ENCODE data around the gene HLCS.
"Not testable (repeated sequence)": the region's sequence is repeated elsewhere in the genome, so short reads cannot be mapped to it uniquely, and the experiment has no call there.

The HLCS gene

DNA sequence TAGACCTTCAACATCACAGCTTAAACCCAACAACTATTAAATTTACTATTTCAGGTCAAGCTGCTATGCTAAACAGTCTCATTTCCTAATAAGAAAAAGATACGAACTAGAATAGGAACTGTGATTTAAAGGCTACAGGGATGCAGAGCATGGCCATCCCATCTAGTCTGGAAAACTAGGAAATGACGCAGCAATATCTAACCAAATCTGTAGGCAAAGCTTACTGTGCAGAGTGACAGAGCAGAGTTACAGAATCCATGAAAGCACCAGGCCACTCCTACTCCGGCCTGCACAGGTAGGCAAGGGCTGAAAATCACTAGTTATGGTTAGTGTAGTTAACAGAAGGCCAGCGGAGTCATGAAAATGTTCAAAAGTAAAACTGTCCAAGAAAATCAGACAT lies 2.1 kb downstream of the HLCS start:
- DNase-seq: no peak
- intact Hi-C loops (cut with DNase I; ENCODE audit: low total_unique reads): no loop called here
- H3K9me3 ChIP-seq: no peaks in the 10 kb centered on the region
- no peak overlapping the region for H3K4me3 ChIP-seq
- TF ChIP-seq, protein P1, sequence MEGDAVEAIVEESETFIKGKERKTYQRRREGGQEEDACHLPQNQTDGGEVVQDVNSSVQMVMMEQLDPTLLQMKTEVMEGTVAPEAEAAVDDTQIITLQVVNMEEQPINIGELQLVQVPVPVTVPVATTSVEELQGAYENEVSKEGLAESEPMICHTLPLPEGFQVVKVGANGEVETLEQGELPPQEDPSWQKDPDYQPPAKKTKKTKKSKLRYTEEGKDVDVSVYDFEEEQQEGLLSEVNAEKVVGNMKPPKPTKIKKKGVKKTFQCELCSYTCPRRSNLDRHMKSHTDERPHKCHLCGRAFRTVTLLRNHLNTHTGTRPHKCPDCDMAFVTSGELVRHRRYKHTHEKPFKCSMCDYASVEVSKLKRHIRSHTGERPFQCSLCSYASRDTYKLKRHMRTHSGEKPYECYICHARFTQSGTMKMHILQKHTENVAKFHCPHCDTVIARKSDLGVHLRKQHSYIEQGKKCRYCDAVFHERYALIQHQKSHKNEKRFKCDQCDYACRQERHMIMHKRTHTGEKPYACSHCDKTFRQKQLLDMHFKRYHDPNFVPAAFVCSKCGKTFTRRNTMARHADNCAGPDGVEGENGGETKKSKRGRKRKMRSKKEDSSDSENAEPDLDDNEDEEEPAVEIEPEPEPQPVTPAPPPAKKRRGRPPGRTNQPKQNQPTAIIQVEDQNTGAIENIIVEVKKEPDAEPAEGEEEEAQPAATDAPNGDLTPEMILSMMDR (IDR thresholded peaks at IDR 0.05): no peak
- no peak overlapping the region for H3K27ac ChIP-seq
- no peaks in the 10 kb centered on the region for H3K27me3 ChIP-seq
- H3K36me3 ChIP-seq: peaks cover 4 to 25% (median 18%) of the 10 kb centered on the region in 3 donors
- H3K4me1 ChIP-seq: peaks cover 0 to 20% (median 11%) of the 10 kb centered on the region in 4 donors

DNA sequence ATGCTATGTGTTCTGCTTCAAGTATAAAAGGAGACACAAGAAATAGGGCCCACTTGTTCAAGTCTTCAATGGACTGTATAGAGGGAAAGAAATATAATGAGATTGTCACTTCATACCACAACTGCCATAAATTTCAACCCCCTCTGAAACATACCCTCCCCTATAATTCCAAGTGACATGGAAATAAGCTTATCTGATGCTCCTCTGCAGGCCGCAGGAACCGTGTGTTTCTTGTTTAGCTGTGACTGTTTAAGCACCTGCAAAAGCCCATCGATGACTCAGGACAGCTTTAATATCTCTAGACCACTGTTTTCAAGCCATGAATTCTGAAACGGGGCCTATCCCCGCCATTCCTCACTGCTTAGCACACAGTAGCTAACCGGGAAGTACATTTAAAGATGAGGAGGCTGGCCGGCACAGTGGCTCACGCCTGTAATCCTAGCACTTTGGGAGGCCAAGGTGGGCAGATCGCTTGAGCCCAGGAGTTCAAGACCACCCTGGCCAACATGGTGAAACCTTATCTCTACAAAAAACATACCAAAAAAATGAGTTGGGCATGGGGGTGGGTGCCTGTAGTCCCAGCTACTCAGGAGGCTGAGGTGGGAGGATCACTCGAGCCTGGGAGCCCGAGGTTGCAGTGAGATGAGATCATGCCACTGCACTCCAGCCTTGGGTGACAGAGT lies 4.2 kb downstream of the HLCS start:
- Histone ChIP-seq H3K27me3 (no peaks in the 10 kb centered on the region), H3K4me3 (no peak overlapping the region), H3K4me1 (peaks cover 0 to 17% (median 9%) of the 10 kb centered on the region in 4 donors), H3K9me3 (no peaks in the 10 kb centered on the region), H3K27ac (no peak overlapping the region), H3K36me3 (peaks cover 4 to 38% (median 23%) of the 10 kb centered on the region in 3 donors)
- no peak for DNase-seq
- intact Hi-C loops (cut with DNase I; ENCODE audit: low total_unique reads): no loop called here
- TF ChIP-seq, protein P1 (IDR thresholded peaks at IDR 0.05): no peak

DNA sequence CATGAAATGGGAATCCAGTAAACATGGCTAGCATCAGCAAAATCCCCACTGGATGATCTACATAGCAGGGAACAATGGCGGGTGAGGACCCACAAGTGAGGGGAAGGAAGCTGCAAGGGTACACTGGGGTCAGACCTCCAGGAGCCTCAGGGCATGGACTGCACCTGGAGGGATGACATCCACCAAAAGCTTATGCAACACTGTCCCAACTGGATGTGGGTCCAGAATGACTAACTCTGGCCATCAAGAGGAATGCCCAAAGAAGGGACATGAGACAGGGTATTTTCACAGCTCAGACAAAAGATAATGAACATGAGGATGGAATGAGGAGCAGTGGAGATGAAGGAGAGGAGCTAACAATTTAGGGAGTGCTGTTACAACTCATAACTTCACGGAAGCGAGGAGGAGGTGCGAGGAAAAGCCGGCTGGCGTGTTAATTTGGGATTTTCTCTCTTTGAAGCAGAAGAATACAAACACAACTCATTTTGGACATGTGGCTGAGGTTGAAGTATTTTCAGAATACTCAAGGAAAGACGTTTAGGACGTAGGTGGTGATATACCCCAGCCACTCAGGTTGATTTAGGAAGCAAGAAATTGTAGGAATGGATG lies 5.7 kb downstream of the HLCS start:
- H3K36me3 ChIP-seq: peaks cover 4 to 50% (median 30%) of the 10 kb centered on the region in 3 donors
- peaks cover 0 to 9% (median 7%) of the 10 kb centered on the region in 4 donors for H3K4me1 ChIP-seq
- TF ChIP-seq, protein P1 (IDR thresholded peaks at IDR 0.05): no peak
- H3K4me3 ChIP-seq: no peak overlapping the region
- H3K27me3 ChIP-seq: no peaks in the 10 kb centered on the region
- DNase-seq: no peak
- no peaks in the 10 kb centered on the region for H3K9me3 ChIP-seq
- intact Hi-C loops (cut with DNase I; ENCODE audit: low total_unique reads): no loop called here
- no peak overlapping the region for H3K27ac ChIP-seq

DNA sequence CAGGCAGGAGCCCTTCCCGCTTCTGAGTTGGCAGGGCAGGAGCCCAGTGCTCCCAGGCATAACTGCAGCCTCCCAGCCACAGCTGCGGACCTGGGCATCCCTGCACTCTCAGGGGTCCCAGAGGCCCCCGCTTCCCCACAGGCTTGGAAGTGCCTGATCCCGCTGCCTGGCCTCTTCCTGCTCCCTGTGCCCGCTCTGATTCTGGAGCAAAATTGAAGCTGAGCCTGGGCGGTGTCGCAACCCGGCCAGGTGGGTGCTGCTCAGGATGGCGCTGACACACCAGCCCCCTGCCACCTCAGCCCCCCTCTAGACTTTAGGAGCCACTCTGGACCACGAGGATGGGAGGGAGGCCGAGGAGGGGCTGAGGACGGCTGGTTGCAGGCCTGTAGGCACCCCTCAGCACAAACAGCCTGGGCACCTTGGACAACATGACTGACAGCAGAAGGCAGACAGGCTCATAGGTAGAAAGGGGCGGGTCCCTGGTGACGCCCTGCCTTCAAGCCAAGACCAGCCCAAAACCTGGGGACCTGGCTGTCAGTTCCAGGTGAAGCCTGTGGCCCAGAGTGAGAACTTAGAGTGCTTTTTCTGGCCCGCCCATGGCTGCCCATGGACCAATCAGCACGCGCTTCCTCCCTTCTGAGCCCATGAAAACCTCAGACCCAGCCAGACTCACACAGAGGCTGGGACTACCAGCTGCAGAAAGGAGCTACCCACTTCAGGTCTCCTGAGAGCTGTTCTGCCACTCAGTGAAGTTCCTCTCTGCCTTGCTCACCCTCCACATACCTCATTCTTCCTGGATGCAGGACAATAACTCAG lies 7.2 kb downstream of the HLCS start:
- H3K36me3 ChIP-seq: peaks cover 12 to 61% (median 38%) of the 10 kb centered on the region in 3 donors
- no peaks in the 10 kb centered on the region for H3K27me3 ChIP-seq
- no peak for DNase-seq
- TF ChIP-seq, protein P1 (IDR thresholded peaks at IDR 0.05): no peak
- no peaks in the 10 kb centered on the region for H3K4me1 ChIP-seq
- intact Hi-C loops (cut with DNase I; ENCODE audit: low total_unique reads): no loop called here
- no peaks in the 10 kb centered on the region for H3K9me3 ChIP-seq
- H3K27ac ChIP-seq: no peak overlapping the region
- H3K4me3 ChIP-seq: no peak overlapping the region

DNA sequence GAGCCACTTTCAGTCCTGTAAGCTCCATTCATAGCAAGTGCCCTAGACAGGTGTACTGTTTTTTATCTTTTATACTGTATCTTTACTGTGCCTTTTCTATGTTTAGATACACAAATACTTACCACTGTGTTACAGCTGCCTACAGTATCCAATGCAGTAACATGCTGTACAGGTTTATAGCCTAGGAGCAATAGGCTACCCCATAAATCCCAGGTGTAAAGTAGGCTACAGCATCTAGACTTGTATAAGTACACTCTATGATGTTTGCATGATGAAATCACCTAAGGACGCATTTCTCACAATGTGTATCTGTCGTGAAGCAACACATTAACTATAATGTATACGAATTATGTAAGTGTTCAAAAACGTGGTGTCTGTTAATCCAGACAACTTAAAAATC lies 10.7 kb downstream of the HLCS start:
- TF ChIP-seq, protein P1 (IDR thresholded peaks at IDR 0.05): no peak
- no peak overlapping the region for H3K27ac ChIP-seq
- H3K36me3 ChIP-seq: peaks cover 11 to 49% (median 29%) of the 10 kb centered on the region in 3 donors
- no peaks in the 10 kb centered on the region for H3K9me3 ChIP-seq
- no peak overlapping the region for H3K4me3 ChIP-seq
- DNase-seq: no peak
- no peaks in the 10 kb centered on the region for H3K4me1 ChIP-seq
- intact Hi-C loops (cut with DNase I; ENCODE audit: low total_unique reads): no loop called here
- no peaks in the 10 kb centered on the region for H3K27me3 ChIP-seq

DNA sequence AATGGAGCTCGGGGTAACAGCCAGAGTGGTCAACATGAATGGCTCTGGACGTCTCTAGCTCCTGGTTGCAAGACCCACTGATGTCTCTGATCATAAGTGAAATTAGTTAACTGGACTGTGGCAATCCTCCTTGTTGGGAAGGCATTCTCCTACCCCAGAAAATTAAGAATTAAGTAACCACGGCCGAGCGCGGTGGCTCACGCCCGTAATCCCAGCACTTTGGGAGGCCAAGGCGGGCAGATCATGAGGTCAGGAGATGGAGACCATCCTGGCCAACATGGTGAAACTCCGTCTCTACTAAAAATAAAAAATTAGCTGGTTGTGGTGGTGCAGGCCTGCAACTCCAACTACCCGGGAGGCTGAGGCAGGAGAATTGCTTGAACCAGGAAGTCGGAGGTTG lies 14.1 kb downstream of the HLCS start:
- peaks cover 24 to 36% (median 30%) of the 10 kb centered on the region in 3 donors for H3K36me3 ChIP-seq
- DNase-seq; H3K4me3 ChIP-seq; H3K27ac ChIP-seq; H3K27me3 ChIP-seq; intact Hi-C loops (cut with DNase I; ENCODE audit: low total_unique reads); H3K9me3 ChIP-seq; H3K4me1 ChIP-seq: not testable (repeated sequence)
